NT2/D1 (cell line): ENCODE results near the gene TAF1L.
"Not testable (repeated sequence)": the region's sequence is repeated elsewhere in the genome, so short reads cannot be mapped to it uniquely, and the experiment has no call there.

Source experiments
- DNase-seq: peaks from one replicate; pipeline ENCODE4 v3.0.0-alpha.2; 2011; ENCODE audit warnings: low read depth, low spot score
- H3K27me3 ChIP-seq: 2 replicates; pipeline ENCODE4 v1.6.0; 2011; ENCODE audit warnings: mild to moderate bottlenecking; ENCODE audit not compliant: insufficient read length, insufficient read depth
- H3K36me3 ChIP-seq: 2 replicates; pipeline ENCODE4 v1.6.1; 2011; ENCODE audit warnings: mild to moderate bottlenecking, low read length, mixed read lengths; ENCODE audit not compliant: insufficient read depth, insufficient read length
- H3K4me1 ChIP-seq: 2 replicates; pipeline ENCODE4 v1.5.1; 2011; ENCODE audit not compliant: insufficient read depth, insufficient read length
- H3K4me3 ChIP-seq: 2 replicates; pipeline ENCODE4 v1.5.1; 2011; ENCODE audit warnings: low read depth; ENCODE audit not compliant: insufficient read length
- H3K9ac ChIP-seq: 2 replicates; pipeline ENCODE4 v1.6.0; 2011; ENCODE audit warnings: low read depth; ENCODE audit not compliant: insufficient read length
- H3K9me3 ChIP-seq: 2 replicates; pipeline ENCODE4 v1.5.1; 2011; ENCODE audit warnings: mild to moderate bottlenecking, low read length; ENCODE audit not compliant: insufficient read depth
- SUZ12 ChIP-seq: IDR thresholded peaks from 2 replicates; pipeline ENCODE4 v1.6.1; 2011; ENCODE audit not compliant: insufficient read length, insufficient read depth; ENCODE audit errors: extremely low read depth
- YY1 ChIP-seq: IDR thresholded peaks from 2 replicates; pipeline ENCODE4 v1.6.1; 2011; ENCODE audit not compliant: insufficient read length, insufficient read depth
- ZNF274 ChIP-seq: IDR thresholded peaks from 2 replicates; pipeline ENCODE4 v1.6.1; 2011; ENCODE audit warnings: mild to moderate bottlenecking, low read depth, low read length

The TAF1L gene

DNA sequence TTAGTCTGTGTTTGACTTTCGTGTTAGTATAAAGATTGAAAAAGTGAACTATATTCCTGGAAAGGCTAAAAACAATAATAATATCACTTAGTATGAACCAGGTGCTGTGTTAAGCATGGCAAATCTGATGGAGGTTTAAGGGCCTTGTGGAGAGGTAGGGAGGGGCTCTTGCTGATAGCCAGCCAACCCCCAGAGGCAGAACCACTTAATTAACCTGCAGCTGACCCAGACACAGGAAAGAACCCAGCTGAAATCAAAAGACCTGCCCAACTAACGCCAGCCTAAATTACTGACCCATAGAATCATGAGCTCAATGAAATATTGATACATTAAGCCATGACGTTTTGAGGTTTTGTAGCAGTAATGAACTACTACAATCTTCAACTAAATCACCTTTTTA, 28.3 kb upstream of the TAF1L start:
- no peaks in the 10 kb centered on the region for H3K36me3 ChIP-seq
- DNase-seq: no peak
- no peak for TF ChIP-seq SUZ12
- no peak for TF ChIP-seq ZNF274
- TF ChIP-seq YY1: no peak
- H3K4me1 ChIP-seq: no peaks in the 10 kb centered on the region
- H3K9me3 ChIP-seq: peaks cover 22% of the 10 kb centered on the region; the same call in 1 of the 2 replicates
- H3K4me3 ChIP-seq: no peak overlapping the region
- no peaks in the 10 kb centered on the region for H3K27me3 ChIP-seq
- H3K9ac ChIP-seq: no peak overlapping the region

DNA sequence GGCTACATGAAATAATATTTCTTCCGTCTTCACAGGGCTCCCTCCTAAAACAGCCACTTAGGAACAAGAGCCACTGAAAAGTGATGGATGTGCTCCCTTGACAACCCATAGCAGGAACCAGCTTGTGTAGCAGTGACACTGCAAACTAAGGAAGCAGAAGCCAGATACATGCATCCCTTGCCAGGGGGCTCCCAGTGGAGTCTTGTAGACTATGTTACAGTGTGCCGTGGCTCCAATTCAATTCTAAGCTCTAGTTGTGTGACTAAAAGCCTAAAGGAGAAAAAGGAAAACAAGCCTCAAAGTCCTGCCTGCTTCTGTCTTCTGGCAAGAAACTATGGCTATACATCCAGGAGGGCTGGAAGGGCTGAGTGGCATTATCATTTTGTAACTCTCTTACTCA, 12.2 kb upstream of the TAF1L start:
- no peaks in the 10 kb centered on the region for H3K27me3 ChIP-seq
- 0 out of 2 replicates have a peak, but pooled peaks cover 3% of the 10 kb centered on the region for H3K9me3 ChIP-seq
- DNase-seq: no peak
- no peaks in the 10 kb centered on the region for H3K36me3 ChIP-seq
- H3K4me1 ChIP-seq: no peaks in the 10 kb centered on the region
- no peak overlapping the region for H3K4me3 ChIP-seq
- TF ChIP-seq YY1: no peak
- TF ChIP-seq ZNF274: no peak
- no peak for TF ChIP-seq SUZ12
- H3K9ac ChIP-seq: no peak overlapping the region

DNA sequence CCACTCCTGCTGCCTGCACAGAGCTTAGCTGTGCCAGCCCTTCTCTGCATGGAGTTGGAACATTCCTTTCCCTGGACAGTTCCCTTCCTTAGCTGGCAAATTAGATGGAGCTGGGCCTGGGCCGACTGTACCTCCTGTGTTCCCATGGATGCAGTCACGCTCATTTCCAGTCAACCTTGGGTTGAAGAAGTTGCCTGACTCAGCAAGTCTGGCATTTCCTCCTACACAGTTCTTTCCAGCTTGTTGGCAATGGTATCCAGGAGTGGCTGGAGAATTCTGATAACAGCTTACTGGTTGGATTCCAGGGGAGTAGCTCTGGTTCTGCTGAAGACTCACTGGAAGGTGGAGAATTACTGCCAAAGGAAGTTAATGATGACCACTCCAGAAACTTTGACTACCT, 9.2 kb upstream of the TAF1L start:
- Histone ChIP-seq H3K9ac (no peak overlapping the region), H3K4me1 (no peaks in the 10 kb centered on the region)
- DNase-seq: no peak

DNA sequence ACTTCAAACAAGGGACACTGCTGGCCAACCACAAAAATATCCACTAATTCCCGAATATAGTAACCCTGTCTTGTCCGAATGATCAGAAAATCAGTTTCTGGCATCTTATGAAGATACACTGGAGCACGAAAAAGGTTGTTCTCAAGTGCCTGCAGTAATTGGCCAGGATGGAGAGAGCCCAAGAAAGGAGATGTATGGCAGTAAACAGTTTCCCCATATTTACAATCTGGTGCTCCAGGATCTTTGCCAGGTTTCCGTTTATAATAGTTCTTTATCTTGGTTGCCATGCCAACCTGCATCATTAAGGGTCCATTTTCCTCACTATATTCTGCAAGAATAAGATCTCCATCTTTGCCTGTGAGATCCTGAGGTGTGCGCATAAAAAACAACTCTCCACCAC, 2.3 kb downstream of the TAF1L start:
- DNase-seq, H3K4me3 ChIP-seq, H3K36me3 ChIP-seq: not testable (repeated sequence)

More for the DNA sequence above, 9.2 kb upstream of the TAF1L start:
- no peaks in the 10 kb centered on the region for H3K9me3 ChIP-seq
- no peak overlapping the region for H3K4me3 ChIP-seq
- H3K27me3 ChIP-seq: no peaks in the 10 kb centered on the region
- no peaks in the 10 kb centered on the region for H3K36me3 ChIP-seq
- TF ChIP-seq YY1: no peak
- no peak for TF ChIP-seq ZNF274
- no peak for TF ChIP-seq SUZ12

GRCh38 chr9:32631991-32632390, 3.5 kb downstream of the TAF1L start:
- TF ChIP-seq SUZ12: no peak
- TF ChIP-seq ZNF274: no peak
- no peak for TF ChIP-seq YY1
- Histone ChIP-seq H3K36me3 (no peaks in the 10 kb centered on the region), H3K4me1 (no peaks in the 10 kb centered on the region), H3K27me3 (no peaks in the 10 kb centered on the region), H3K9ac (no peak overlapping the region), H3K9me3 (no peaks in the 10 kb centered on the region), H3K4me3 (no peak overlapping the region)
- no peak for DNase-seq

More for the DNA sequence above, 2.3 kb downstream of the TAF1L start:
- not testable (repeated sequence) for H3K4me1 ChIP-seq, H3K27me3 ChIP-seq, H3K9me3 ChIP-seq, H3K9ac ChIP-seq

DNA sequence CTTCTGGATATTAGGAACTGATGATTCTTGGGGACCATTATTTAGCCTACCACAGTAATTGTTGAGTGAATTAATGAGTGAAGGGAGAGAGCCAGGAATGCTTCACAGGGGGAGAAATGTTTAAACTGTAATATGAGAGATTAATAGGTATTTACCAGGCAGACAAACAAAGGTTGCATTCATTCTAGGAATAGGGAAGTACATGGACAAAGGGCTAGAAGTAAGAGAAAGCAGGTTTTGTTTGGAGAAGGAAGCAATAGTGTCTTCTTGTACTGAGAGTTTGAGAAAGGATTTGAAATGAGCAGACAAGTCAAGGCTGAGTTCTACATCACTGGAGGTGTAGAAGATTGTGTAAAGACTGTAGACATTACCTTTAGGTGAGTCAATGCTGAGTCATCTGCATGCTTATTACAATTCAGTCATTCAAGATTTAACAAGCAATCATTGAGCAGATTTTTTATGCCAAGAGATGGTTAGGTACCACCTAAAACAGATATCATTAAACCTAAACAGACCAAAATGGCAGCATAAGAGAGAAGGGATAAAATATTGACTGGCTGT, 8.0 kb downstream of the TAF1L start:
- DNase-seq: no peak
- Histone ChIP-seq H3K36me3 (no peaks in the 10 kb centered on the region), H3K27me3 (no peaks in the 10 kb centered on the region), H3K9me3 (no peaks in the 10 kb centered on the region), H3K9ac (no peak overlapping the region), H3K4me1 (no peaks in the 10 kb centered on the region), H3K4me3 (no peak overlapping the region)
- no peak for TF ChIP-seq YY1
- no peak for TF ChIP-seq SUZ12
- TF ChIP-seq ZNF274: no peak

DNA sequence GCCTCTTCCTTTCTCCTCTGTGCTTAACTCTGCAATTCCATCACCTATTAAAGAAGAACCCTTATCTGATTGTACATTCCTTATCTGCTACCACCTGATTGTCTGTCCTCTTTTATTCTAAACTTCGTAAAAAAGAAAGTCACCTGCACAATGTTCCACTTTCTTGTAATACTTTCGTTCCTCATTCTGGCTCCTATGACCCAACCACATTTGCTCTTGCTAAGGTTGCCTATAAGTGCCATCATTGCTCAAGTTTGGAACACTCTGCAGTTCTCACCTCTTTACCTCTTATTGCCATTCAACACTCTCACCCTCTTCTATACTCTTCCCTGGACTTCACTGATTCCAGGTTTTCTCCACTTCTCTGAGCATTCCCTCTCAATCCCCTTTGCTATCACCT, 10.1 kb downstream of the TAF1L start:
- Histone ChIP-seq H3K9ac (no peak overlapping the region), H3K27me3 (no peaks in the 10 kb centered on the region), H3K4me3 (no peak overlapping the region), H3K9me3 (no peaks in the 10 kb centered on the region), H3K4me1 (no peaks in the 10 kb centered on the region), H3K36me3 (no peaks in the 10 kb centered on the region)
- no peak for TF ChIP-seq ZNF274
- no peak for TF ChIP-seq YY1
- no peak for TF ChIP-seq SUZ12
- no peak for DNase-seq

DNA sequence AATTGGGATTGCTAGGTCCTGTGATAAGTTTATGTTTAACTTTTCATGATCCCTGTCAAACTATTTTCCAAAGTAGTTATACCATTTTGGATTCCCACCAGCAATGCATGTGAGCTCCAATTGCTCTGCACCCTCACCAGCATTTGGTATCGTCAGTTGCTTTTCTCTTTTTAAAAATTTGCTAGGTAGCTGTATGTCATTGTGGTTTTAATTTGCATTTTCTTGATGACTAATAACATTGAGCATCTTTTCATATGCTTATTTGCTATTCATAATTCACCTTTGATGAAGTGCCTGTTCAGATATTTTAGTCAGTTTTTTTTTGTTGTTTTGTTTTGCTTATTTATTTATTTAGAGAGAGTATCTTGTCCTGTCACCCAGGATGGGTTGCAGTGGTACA, 12.5 kb downstream of the TAF1L start:
- Histone ChIP-seq H3K27me3 (no peaks in the 10 kb centered on the region), H3K9ac (no peak overlapping the region), H3K9me3 (no peaks in the 10 kb centered on the region), H3K4me3 (no peak overlapping the region), H3K36me3 (no peaks in the 10 kb centered on the region), H3K4me1 (no peaks in the 10 kb centered on the region)
- DNase-seq: no peak
- no peak for TF ChIP-seq ZNF274
- no peak for TF ChIP-seq YY1
- TF ChIP-seq SUZ12: no peak
